Skeletal muscle satellite cell (primary cell): ENCODE data around the gene MANSC1.

Experiments used
- H3K27me3 ChIP-seq: 2 replicates; pipeline ENCODE4 v1.7.0; 2013; ENCODE audit warnings: low read length; ENCODE audit not compliant: control insufficient read depth, insufficient read depth
- H3K36me3 ChIP-seq: 2 replicates; pipeline ENCODE4 v1.7.0; 2013; ENCODE audit warnings: mild to moderate bottlenecking, control low read depth, low read length; ENCODE audit not compliant: insufficient read depth
- H3K4me1 ChIP-seq: 2 replicates; pipeline ENCODE4 v1.7.0; 2013; ENCODE audit warnings: low read length; ENCODE audit not compliant: control insufficient read depth, insufficient read depth
- H3K4me2 ChIP-seq: 2 replicates; pipeline ENCODE4 v1.7.0; 2013; ENCODE audit warnings: mild to moderate bottlenecking, low read length
- H3K4me3 ChIP-seq: 2 replicates; pipeline ENCODE4 v1.7.0; 2013; ENCODE audit warnings: low read length
- H3K9ac ChIP-seq: 2 replicates; pipeline ENCODE4 v1.7.0; 2013; ENCODE audit warnings: mild to moderate bottlenecking, low read depth, low read length, moderate library complexity
- H3K9me3 ChIP-seq: replicated peaks from 2 replicates; pipeline ENCODE4 v1.7.0; 2013; ENCODE audit warnings: mild to moderate bottlenecking, control low read depth, low read length

The MANSC1 gene

DNA sequence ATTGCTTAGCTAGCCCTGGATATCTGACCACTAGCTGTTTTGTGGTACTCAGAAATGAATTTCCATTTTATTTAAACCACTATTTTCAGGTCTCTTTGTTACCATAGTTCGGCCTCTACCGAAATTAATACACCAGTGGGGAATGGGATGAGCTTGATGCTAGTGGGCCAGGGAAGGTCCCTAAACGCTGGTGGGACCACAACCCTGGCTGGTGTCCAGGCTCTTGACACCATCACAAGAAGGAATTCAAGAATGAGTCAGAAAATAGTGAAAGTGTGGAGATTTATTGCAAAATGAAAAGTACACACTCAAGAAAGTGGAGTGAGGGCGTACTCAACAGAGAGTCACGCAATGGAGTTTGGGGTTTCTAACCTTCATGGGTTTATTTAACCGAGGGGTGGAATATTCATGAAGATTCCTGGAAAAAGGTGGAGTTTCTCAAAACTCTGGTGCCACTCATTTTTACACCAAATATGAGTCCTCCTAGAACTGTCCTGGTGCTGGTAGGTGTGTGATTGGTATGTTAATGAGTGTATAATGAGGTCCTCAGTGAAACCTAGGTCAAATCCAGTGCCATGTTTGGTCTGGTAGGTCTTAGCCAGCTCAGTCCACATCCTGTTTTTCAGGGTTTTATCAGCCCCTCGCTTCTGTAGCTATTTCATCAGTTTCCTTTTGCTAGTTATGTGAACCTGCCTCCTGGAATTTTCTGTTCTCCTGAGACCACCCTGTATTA lies 44.3 kb downstream of the MANSC1 start:
- Histone ChIP-seq H3K9me3 (no peaks in the 10 kb centered on the region), H3K4me1 (no peaks in the 10 kb centered on the region), H3K4me3 (no peak overlapping the region), H3K4me2 (no peak overlapping the region), H3K36me3 (no peaks in the 10 kb centered on the region), H3K9ac (no peak overlapping the region), H3K27me3 (peaks cover 2% of the 10 kb centered on the region)

DNA sequence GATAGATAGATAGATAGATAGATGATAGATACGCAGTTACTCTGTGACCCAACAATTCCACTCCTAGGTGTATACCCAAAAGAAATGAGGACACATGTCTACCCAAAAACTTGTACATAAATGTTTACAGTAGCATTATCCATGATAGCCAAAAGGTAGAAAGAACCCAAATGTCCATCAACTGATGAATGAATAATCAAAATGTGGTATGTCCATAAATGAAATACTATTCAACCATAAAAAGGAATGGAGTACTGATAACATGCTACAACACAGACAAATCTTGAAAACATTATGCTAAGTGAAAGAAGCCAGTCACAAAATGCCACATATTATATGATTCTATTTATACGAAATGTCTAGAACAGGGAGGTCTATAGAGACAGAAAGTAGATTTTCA lies 47.1 kb downstream of the MANSC1 start:
- Histone ChIP-seq H3K9me3 (no peaks in the 10 kb centered on the region), H3K27me3 (peaks cover 2% of the 10 kb centered on the region), H3K9ac (no peak overlapping the region), H3K4me2 (no peak overlapping the region), H3K4me3 (no peak overlapping the region), H3K36me3 (no peaks in the 10 kb centered on the region), H3K4me1 (no peaks in the 10 kb centered on the region)

DNA sequence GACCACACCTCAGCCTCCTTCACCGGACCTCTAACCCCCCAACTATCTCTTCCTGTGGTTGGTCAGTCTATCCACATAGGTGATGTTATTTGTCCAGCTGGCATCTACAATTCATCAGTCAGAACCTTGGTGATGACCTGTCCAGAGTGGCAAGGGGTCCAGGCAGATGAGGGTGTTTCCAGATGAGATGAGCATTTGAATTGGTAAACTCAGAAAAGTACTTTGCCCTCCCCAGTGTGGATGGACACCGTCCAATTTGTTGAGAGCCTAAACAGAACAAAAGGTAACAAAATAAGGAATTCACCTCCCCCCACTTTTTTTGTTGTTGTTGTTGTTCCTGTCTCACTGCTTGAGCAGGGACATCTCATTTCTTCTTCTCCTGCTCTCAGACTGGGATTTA lies 48.9 kb downstream of the MANSC1 start:
- Histone ChIP-seq H3K9ac (no peak overlapping the region), H3K4me2 (no peak overlapping the region), H3K27me3 (peaks cover 12% of the 10 kb centered on the region), H3K36me3 (no peaks in the 10 kb centered on the region), H3K4me1 (no peaks in the 10 kb centered on the region), H3K9me3 (no peaks in the 10 kb centered on the region), H3K4me3 (no peak overlapping the region)

DNA sequence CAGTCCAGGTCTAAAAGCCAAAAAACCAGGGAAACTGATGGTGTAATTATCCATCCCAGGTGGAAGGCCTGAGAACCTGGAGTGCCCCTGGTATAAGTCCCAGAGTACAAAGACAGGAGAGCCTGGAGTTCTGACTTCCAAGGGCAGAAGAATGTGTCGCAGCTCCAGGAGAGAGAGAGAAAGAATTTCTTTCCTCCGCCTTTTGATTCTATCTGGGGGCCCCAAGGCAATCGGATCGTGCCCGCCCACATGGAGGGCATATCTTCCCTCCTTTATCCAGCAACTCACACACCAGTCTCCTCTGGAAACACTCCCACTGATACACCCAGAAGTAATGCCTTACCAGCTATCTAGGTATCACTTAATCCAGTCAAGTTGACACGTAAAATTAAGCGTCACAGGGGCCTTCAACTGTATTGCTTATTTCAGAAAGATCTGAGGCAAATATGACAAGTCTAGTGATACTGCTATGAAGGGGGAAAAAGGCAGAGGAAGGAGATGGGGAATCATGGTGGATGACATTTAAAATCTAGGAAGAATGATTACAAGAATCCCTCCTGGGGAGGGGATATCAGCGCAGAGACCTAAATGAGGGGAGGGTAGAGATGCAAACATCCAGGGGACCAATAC lies 52.7 kb downstream of the MANSC1 start:
- Histone ChIP-seq H3K4me1 (no peaks in the 10 kb centered on the region), H3K4me2 (no peak overlapping the region), H3K36me3 (no peaks in the 10 kb centered on the region), H3K27me3 (peaks cover 12% of the 10 kb centered on the region), H3K9ac (no peak overlapping the region), H3K9me3 (no peaks in the 10 kb centered on the region), H3K4me3 (no peak overlapping the region)

DNA sequence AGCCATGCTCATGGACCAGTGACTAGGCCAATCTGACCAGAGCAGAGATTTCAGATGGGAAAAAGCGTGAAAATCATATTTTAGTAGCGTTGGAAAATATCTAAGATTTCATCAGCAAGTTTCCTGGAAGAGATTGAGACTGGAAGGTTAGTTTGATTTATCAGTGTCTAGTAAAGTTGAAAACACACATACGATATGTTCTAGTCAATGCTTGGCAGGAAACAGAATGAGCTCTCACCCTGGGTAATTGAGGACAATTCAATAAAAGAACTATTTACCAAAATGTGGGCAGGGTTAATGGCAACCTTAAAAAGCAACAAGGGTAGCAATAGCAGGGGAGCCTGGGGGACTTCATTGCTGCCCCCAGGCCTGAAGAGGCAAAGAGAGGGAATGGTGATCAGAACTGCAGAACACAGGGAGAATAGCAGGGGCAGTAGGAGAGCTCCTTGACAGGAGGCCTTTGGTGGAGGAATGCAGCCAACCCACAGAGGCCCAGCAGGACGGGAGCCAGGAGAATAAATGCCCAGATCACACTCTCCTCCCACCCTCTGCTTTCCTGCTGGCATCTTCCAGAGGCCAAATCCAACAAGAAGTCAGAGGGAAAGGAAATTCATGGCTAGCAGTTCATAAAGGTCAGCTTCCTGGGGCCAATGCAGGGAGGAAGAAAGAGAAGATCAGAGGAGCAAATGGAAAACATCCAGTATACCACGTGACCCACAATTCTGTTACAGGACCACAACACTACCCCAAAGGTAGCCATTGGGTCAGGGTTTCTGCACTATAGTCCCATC lies 55.6 kb downstream of the MANSC1 start:
- Histone ChIP-seq H3K4me2 (no peak overlapping the region), H3K4me3 (no peak overlapping the region), H3K4me1 (no peaks in the 10 kb centered on the region), H3K36me3 (no peaks in the 10 kb centered on the region), H3K9ac (no peak overlapping the region), H3K9me3 (no peaks in the 10 kb centered on the region), H3K27me3 (peaks cover 12% of the 10 kb centered on the region)

DNA sequence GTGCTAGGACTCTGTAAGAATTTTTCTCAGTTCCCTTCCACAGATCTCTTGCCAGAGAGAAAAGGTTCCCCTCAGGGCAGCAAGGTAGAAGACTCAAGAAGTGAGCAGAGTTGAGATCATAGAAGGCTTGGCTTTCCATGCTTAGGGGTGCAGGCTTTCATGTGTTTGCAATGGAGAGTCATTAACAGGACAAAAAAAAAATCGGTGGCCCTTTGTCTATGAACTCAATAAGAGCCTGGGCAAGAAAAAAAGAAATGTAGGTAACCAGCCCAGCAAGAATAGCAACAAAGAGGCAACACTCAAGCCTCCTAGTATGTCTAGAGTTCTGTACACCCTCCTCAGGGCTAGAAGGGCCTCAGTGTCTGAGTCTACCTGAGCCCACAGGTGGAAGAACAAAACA lies 59.8 kb downstream of the MANSC1 start:
- peaks cover 3% of the 10 kb centered on the region for H3K27me3 ChIP-seq
- no peaks in the 10 kb centered on the region for H3K36me3 ChIP-seq
- H3K4me3 ChIP-seq, result no peak overlapping the region
- H3K4me1 ChIP-seq, result no peaks in the 10 kb centered on the region
- H3K4me2 ChIP-seq, result no peak overlapping the region
- H3K9ac ChIP-seq, result no peak overlapping the region
- H3K9me3 ChIP-seq, result no peaks in the 10 kb centered on the region

DNA sequence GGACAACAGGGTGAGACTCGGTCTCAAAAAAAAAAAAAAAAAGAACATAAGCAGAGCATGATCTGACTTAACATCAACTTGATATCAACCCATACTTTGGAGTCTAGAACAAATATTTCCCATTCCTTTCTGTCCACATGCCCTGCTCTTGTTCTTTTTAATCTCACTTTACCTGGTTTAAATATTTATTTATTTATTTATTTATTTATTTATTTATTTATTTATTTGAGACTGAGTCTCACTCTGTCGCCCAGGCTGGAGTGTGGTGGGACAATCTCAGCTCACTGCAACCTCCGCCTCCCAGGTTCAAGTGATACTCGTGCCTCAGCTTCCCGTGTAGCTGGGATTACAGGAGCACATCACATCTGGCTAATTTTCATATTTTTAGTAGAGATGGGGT lies 63.6 kb downstream of the MANSC1 start:
- H3K36me3 ChIP-seq, result no peaks in the 10 kb centered on the region
- no peak overlapping the region for H3K9ac ChIP-seq
- peaks cover 3% of the 10 kb centered on the region for H3K27me3 ChIP-seq
- no peaks in the 10 kb centered on the region for H3K9me3 ChIP-seq
- H3K4me2 ChIP-seq, result no peak overlapping the region
- H3K4me3 ChIP-seq, result no peak overlapping the region
- no peaks in the 10 kb centered on the region for H3K4me1 ChIP-seq

DNA sequence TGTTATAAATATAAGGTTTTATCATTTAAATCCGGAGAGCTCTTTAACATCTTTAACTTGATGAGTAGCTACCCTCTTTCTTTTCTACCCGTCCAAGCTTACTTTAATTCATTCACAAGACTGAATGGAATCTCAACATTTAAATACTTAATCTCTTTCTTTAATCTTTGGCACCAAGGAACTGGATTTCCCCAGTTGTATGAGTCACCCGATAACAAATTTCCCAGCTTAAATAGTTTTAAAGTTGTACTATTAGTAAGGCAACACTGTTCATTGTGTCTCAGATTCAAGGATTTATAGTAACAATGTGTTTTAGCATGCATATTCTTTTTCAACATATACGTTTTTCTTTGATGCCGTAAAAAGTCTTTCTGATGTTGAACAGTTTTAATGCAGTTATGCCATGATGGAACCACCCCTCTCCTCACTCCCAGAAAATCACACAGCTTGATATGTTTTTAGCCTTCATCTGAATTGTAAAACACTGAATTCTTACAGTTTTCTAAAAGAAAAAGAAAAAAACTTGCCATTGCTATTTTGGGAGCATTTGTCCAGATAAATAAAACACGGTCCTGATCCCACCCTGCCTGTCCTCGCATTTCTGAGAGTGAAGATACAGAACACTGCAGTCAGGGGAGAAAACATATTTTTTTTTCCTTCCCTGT lies 67.1 kb downstream of the MANSC1 start:
- Histone ChIP-seq H3K4me1 (no peaks in the 10 kb centered on the region), H3K36me3 (no peaks in the 10 kb centered on the region), H3K9me3 (no peaks in the 10 kb centered on the region), H3K27me3 (no peaks in the 10 kb centered on the region), H3K9ac (no peak overlapping the region), H3K4me2 (no peak overlapping the region), H3K4me3 (no peak overlapping the region)

DNA sequence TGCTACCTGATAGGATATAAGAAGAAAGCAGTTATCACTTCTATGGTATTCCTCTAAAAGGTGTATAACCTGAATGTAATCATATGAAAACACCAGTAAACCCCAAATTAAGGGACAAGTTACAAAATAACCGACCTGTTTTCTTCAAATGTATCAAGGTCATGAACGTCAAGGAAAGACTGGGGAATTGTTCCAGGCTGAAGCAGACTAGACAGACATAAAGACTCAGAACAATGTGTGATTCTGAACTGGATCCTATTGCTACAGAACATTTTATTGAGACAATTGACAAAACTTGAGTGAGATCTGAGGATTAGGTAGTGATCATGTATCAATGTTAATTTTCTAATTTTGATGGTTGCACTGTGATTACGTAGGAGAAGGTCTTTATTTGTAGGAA lies 67.8 kb downstream of the MANSC1 start:
- no peaks in the 10 kb centered on the region for H3K4me1 ChIP-seq
- H3K36me3 ChIP-seq, result no peaks in the 10 kb centered on the region
- no peak overlapping the region for H3K9ac ChIP-seq
- H3K4me2 ChIP-seq, result no peak overlapping the region
- H3K4me3 ChIP-seq, result no peak overlapping the region
- no peaks in the 10 kb centered on the region for H3K27me3 ChIP-seq
- H3K9me3 ChIP-seq, result no peaks in the 10 kb centered on the region

DNA sequence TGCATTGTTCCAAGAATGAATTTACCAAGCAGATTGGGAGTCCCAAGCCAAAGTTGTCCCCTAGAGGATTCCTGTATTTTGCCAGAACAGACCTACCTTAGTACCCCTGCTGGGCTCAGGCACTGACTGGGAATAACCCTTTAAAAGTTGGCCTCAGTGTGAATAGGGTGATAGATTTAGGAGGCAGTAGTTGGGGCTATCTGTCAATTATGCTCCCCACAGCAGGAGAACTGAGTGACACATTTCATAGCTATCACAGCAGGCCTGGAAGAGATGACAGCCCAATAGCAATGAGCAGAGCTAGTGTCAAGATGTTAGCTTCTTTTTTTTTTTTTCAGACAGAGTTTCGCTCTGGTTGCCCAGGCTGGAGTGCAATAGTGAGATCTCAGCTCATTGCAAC lies 68.9 kb downstream of the MANSC1 start:
- Histone ChIP-seq H3K9ac (no peak overlapping the region), H3K4me2 (no peak overlapping the region)

DNA sequence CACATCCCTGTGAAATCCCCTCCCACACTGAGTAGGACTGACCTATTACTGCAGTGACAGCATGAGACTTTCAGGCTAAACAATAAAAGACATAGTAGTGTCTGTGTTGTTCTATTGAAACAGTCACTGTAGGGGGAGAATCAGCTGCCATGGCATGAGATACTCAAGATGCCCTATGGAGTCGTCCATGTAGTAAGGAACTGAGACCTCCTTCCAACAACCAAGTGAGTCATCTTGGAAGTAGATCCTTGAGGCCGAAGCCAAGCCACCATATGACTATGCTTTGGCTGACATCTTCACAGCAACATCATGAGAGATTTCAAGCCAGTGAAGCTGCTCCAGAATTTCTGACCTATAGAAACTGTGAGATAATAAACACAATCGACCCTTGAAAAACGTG lies 71.1 kb downstream of the MANSC1 start:
- Histone ChIP-seq H3K9ac (no peak overlapping the region), H3K27me3 (no peaks in the 10 kb centered on the region), H3K4me2 (no peak overlapping the region), H3K4me1 (no peaks in the 10 kb centered on the region), H3K9me3 (no peaks in the 10 kb centered on the region), H3K36me3 (no peaks in the 10 kb centered on the region), H3K4me3 (no peak overlapping the region)

More for the DNA sequence above, 68.9 kb downstream of the MANSC1 start:
- Histone ChIP-seq H3K4me3 (no peak overlapping the region), H3K9me3 (no peaks in the 10 kb centered on the region), H3K36me3 (no peaks in the 10 kb centered on the region), H3K27me3 (no peaks in the 10 kb centered on the region), H3K4me1 (no peaks in the 10 kb centered on the region)
